GM10248 (cell line): ENCODE results near the gene BICRA.

Experiments used
- CTCF ChIA-PET: fragments of 300-600 bp; sonication (Branson Sonifier 250); formaldehyde crosslinking; extraction: SDS; loops from one replicate; lab custom pipeline; 2021; ENCODE audit warnings: antibody characterized with exemption; lab: Yijun Ruan, JAX
- POLR2A ChIA-PET: fragments of 350-650 bp; sonication (Branson Sonifier 250); formaldehyde crosslinking; extraction: SDS; loops from one replicate; lab custom pipeline; 2020; ENCODE audit warnings: antibody characterized with exemption; lab: Yijun Ruan, JAX
- DNase-seq: peaks from one replicate; pipeline ENCODE4 v3.0.0; 2012; ENCODE audit errors: extremely low spot score
- CTCF ChIP-seq: IDR thresholded peaks from 2 replicates; pipeline ENCODE4 v1.5.1; 2012; ENCODE audit warnings: mild to moderate bottlenecking, low read depth; ENCODE audit errors: extremely low read depth, missing control alignments, control extremely low read depth

BICRA gene

GRCh38 chr19:47675859-47676258, 66.9 kb downstream of the BICRA start:
- POLR2A ChIA-PET = no interaction called here
- TF ChIP-seq CTCF = no peak
- DNase-seq = no peak
- CTCF ChIA-PET = interaction anchor here (0.7 kb wide), 1 partner anchor 188 kb away, joined by 4 read pairs; no protein-coding TSS in a partner anchor

GRCh38 chr19:47676811-47677210, 67.9 kb downstream of the BICRA start:
- POLR2A ChIA-PET = interaction anchor here (0.5 kb wide), 1 partner anchor 175 kb away, joined by 10 read pairs; no protein-coding TSS in a partner anchor
- no peak for TF ChIP-seq CTCF
- DNase-seq = no peak
- CTCF ChIA-PET = no interaction called here

GRCh38 chr19:47679251-47679900, 70.4 kb downstream of the BICRA start:
- POLR2A ChIA-PET = no interaction called here
- TF ChIP-seq CTCF = no peak
- CTCF ChIA-PET = interaction anchor here (1.0 to 1.5 kb wide), 2 partner anchors 18 to 20 kb away, joined by 3 read pairs; no protein-coding TSS in a partner anchor
- DNase-seq = no peak

GRCh38 chr19:47679922-47680857, 71.3 kb downstream of the BICRA start:
- CTCF ChIA-PET = interaction anchor here (1.0 kb wide), 1 partner anchor 17 kb away, joined by 3 read pairs; no protein-coding TSS in a partner anchor
- POLR2A ChIA-PET = no interaction called here

GRCh38 chr19:47680858-47681332, 72.0 kb downstream of the BICRA start:
- no peak for TF ChIP-seq CTCF
- CTCF ChIA-PET = interaction anchor here (1.3 kb wide), 1 partner anchor 244 kb away, joined by 5 read pairs; no protein-coding TSS in a partner anchor
- POLR2A ChIA-PET = no interaction called here
- no peak for DNase-seq

More at GRCh38 chr19:47679922-47680857, 71.3 kb downstream of the BICRA start:
- DNase-seq = no peak
- TF ChIP-seq CTCF = no peak

- ChIA-PET CTCF (interaction anchor here (1.3 kb wide), 1 partner anchor 245 kb away, joined by 5 read pairs; no protein-coding TSS in a partner anchor), POLR2A (no interaction called here)
- no peak for TF ChIP-seq CTCF
Observed at GRCh38 chr19:47681388-47681787, 72.5 kb downstream of the BICRA start.

More at GRCh38 chr19:47681388-47681787, 72.5 kb downstream of the BICRA start:
- DNase-seq = no peak
